BLaER1 treated with 17β-estradiol and CSF1 and Interleukin-3, amounts not matched to agents 10 nM and 100 nM (cell line): ENCODE data around the gene BOD1L1.

ENCODE experiments used
- H3K27ac ChIP-seq, 11 experiments: shearing (Covaris generic); formaldehyde crosslinking; 2 replicates each; pipeline ENCODE4 v1.8.1; 2022
- H3K27me3 ChIP-seq, 11 experiments: shearing (Covaris generic); formaldehyde crosslinking; 2 replicates each; pipeline ENCODE4 v1.8.1; 2022
- H3K36me3 ChIP-seq, 11 experiments: shearing (Covaris generic); formaldehyde crosslinking; 2 replicates each; pipeline ENCODE4 v1.8.1; 2022
- H3K4me1 ChIP-seq, 10 experiments: shearing (Covaris generic); formaldehyde crosslinking; 2 replicates each; pipeline ENCODE4 v1.8.1; 2022
- H3K4me2 ChIP-seq, 11 experiments: shearing (Covaris generic); formaldehyde crosslinking; 2 replicates each; pipeline ENCODE4 v1.8.1; 2022
- H3K4me3 ChIP-seq, 10 experiments: shearing (Covaris generic); formaldehyde crosslinking; 2 replicates each; pipeline ENCODE4 v1.8.1; 2022
- H3K9ac ChIP-seq, 11 experiments: shearing (Covaris generic); formaldehyde crosslinking; 2 replicates each; pipeline ENCODE4 v1.8.1; 2022
- H3K9me3 ChIP-seq, 11 experiments: shearing (Covaris generic); formaldehyde crosslinking; replicated peaks in 1 of 11; 2 replicates each; pipeline ENCODE4 v1.8.1; 2022
- H4K20me1 ChIP-seq, 11 experiments: shearing (Covaris generic); formaldehyde crosslinking; 2 replicates each; pipeline ENCODE4 v1.8.1; 2022
- Cebpa-rat ChIP-seq, 11 experiments: shearing (Covaris generic); IDR thresholded peaks; 2 replicates each; pipeline ENCODE4 v1.8.1; 2022

The BOD1L1 gene

DNA sequence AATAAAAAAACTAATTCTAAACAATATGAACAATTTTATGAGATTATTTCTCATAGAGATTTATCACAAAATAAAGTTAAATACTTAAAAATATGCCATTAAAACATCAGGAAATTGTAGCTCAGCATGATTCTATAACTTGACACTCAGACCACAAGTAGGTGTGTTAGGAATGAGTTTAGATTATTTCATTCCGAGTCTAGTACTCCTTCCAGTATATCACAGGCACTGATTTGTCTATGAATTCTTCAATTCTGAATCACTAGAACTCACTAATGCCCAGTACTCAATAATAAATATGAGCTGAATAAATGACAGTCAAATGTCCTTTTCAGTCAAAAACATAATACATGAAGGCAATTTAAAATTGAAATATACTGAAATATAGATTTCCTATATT, 22.2 kb downstream of the BOD1L1 start:
- Histone ChIP-seq H3K9me3 (no peaks in the 10 kb centered on the region), H3K36me3 (peaks cover 78 to 100% (median 95%) of the 10 kb centered on the region in 11 experiments), H3K4me3 (no peak overlapping the region), H3K27ac (no peak overlapping the region), H3K4me1 (peaks cover 0 to 30% (median 17%) of the 10 kb centered on the region in 10 experiments; a peak in 14 of 20 replicates), H4K20me1 (peaks cover 0 to 5% (median 0%) of the 10 kb centered on the region in 11 experiments; a peak in 1 of 22 replicates), H3K27me3 (no peaks in the 10 kb centered on the region), H3K9ac (no peak overlapping the region), H3K4me2 (no peak overlapping the region)
- TF ChIP-seq Cebpa-rat (IDR thresholded peaks at IDR 0.05) = no peak

DNA sequence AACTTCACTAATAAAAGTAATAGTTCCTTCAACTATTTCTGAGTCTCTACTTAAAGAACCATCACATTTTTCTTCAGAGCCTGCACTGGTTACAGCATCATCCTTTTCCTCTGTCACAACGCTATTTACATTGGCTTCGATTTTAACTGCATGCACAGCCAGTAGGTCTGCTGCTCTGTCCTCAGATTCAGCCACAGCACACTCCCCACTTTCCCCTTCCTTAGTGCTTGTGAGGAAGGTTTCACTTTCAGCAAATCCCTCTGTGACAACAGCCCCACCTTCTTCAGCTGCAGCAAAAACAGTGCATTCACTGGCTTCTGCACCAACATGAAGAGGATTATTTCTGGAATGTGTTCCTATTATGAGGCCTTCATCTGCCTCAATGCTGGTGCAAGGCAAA, 25.7 kb downstream of the BOD1L1 start:
- Histone ChIP-seq H3K4me2 (peak overlapping the region in 5 of 11 experiments; percentile 48 to 73 (median 67); a peak in 10 of 22 replicates), H3K4me1 (peaks cover 0 to 50% (median 17%) of the 10 kb centered on the region in 10 experiments; a peak in 14 of 20 replicates), H3K4me3 (no peak overlapping the region), H3K27me3 (no peaks in the 10 kb centered on the region), H3K27ac (no peak overlapping the region), H4K20me1 (peaks cover 0 to 7% (median 0%) of the 10 kb centered on the region in 11 experiments; a peak in 2 of 22 replicates), H3K9ac (no peak overlapping the region), H3K9me3 (no peaks in the 10 kb centered on the region), H3K36me3 (peaks cover 74 to 100% (median 96%) of the 10 kb centered on the region in 11 experiments)
- TF ChIP-seq Cebpa-rat (IDR thresholded peaks at IDR 0.05) = no peak

GRCh38 chr4:13601048-13601447, 26.5 kb downstream of the BOD1L1 start:
- TF ChIP-seq Cebpa-rat (IDR thresholded peaks at IDR 0.05) = no peak
- peak overlapping the region in 8 of 11 experiments; percentile 13 to 59 (median 43); a peak in 14 of 22 replicates for H3K27ac ChIP-seq

DNA sequence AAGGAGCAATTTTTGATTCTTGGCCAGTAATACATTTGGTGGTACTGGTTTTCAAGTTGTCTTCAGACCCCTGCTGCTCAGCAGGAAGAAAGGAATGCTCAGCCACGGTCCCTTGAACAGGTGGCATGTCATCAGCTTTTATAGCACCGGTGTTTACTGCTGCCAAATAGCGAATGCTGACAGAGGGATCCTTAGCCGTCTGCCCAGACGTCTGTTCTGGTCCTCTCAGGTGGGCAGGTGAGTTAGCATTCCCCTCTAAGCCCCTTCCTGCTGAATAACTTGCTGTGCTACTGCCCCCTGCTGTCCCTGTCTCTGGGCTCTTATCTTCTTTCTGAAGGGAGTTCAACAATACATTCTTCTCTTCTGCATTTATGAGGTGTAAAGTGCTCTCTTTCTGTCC, 28.4 kb downstream of the BOD1L1 start:
- Histone ChIP-seq H3K27me3 (no peaks in the 10 kb centered on the region), H3K4me1 (peaks cover 0 to 50% (median 17%) of the 10 kb centered on the region in 10 experiments; a peak in 14 of 20 replicates), H3K9ac (no peak overlapping the region), H3K9me3 (no peaks in the 10 kb centered on the region), H3K4me2 (no peak overlapping the region), H3K36me3 (peaks cover 74 to 100% (median 98%) of the 10 kb centered on the region in 11 experiments), H3K4me3 (no peak overlapping the region), H4K20me1 (peaks cover 0 to 7% (median 0%) of the 10 kb centered on the region in 11 experiments; a peak in 2 of 22 replicates), H3K27ac (no peak overlapping the region)
- TF ChIP-seq Cebpa-rat (IDR thresholded peaks at IDR 0.05) = no peak

More at GRCh38 chr4:13601048-13601447, 26.5 kb downstream of the BOD1L1 start:
- H3K4me2 ChIP-seq = peak overlapping the region in 7 of 11 experiments; percentile 27 to 73 (median 62); a peak in 12 of 22 replicates
- H4K20me1 ChIP-seq = peaks cover 0 to 7% (median 0%) of the 10 kb centered on the region in 11 experiments; a peak in 2 of 22 replicates
- H3K9me3 ChIP-seq = no peaks in the 10 kb centered on the region
- peaks cover 74 to 100% (median 97%) of the 10 kb centered on the region in 11 experiments for H3K36me3 ChIP-seq
- 0 out of 22 replicates have a peak overlapping the region, but pooled peaks of 1 of the 11 experiments have one; percentile 3 for H3K9ac ChIP-seq
- no peaks in the 10 kb centered on the region for H3K27me3 ChIP-seq
- no peak overlapping the region for H3K4me3 ChIP-seq
- H3K4me1 ChIP-seq = peaks cover 0 to 50% (median 17%) of the 10 kb centered on the region in 10 experiments; a peak in 14 of 20 replicates

- peaks cover 0 to 45% (median 17%) of the 10 kb centered on the region in 10 experiments; a peak in 14 of 20 replicates for H3K4me1 ChIP-seq
Observed at GRCh38 chr4:13597604-13598003, 29.9 kb downstream of the BOD1L1 start.

GRCh38 chr4:13597141-13597540, 30.4 kb downstream of the BOD1L1 start:
- Histone ChIP-seq H3K27me3 (no peaks in the 10 kb centered on the region), H3K4me1 (peaks cover 0 to 41% (median 16%) of the 10 kb centered on the region in 10 experiments; a peak in 14 of 20 replicates), H3K36me3 (peaks cover 78 to 100% (median 98%) of the 10 kb centered on the region in 11 experiments), H3K4me3 (no peak overlapping the region), H3K9ac (no peak overlapping the region), H4K20me1 (peaks cover 0 to 7% (median 0%) of the 10 kb centered on the region in 11 experiments; a peak in 2 of 22 replicates), H3K27ac (no peak overlapping the region), H3K9me3 (no peaks in the 10 kb centered on the region), H3K4me2 (no peak overlapping the region)
- TF ChIP-seq Cebpa-rat (IDR thresholded peaks at IDR 0.05) = no peak

More at GRCh38 chr4:13597604-13598003, 29.9 kb downstream of the BOD1L1 start:
- H3K27me3 ChIP-seq = no peaks in the 10 kb centered on the region
- no peak for TF ChIP-seq Cebpa-rat (IDR thresholded peaks at IDR 0.05)
- no peak overlapping the region for H3K27ac ChIP-seq
- no peak overlapping the region for H3K4me3 ChIP-seq
- 0 out of 22 replicates have a peak overlapping the region, but pooled peaks of 2 of the 11 experiments have one; percentile 2 to 9 for H3K4me2 ChIP-seq
- peaks cover 74 to 100% (median 98%) of the 10 kb centered on the region in 11 experiments for H3K36me3 ChIP-seq
- H4K20me1 ChIP-seq = peaks cover 0 to 7% (median 0%) of the 10 kb centered on the region in 11 experiments; a peak in 2 of 22 replicates
- no peaks in the 10 kb centered on the region for H3K9me3 ChIP-seq
- H3K9ac ChIP-seq = no peak overlapping the region

DNA sequence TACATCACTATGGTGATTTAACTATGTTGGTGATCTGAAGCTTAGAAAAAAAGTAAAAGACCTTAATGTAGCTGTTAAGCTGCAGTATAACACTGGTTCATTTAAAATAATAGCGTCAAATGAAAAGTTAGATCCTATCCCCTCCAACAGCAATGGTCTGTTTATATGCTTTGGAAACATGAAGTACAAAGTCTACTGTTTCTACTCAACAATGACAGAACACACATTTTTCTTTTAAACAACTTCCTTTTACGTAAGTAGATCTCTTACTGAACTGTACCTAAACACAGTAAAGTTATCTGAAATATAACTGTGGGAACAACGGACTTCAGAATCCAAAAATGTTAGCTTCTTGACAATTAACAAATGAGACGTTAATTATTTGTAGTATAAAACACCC, 35.3 kb downstream of the BOD1L1 start:
- H3K4me3 ChIP-seq = no peak overlapping the region
- no peaks in the 10 kb centered on the region for H3K27me3 ChIP-seq
- no peaks in the 10 kb centered on the region for H3K9me3 ChIP-seq
- peaks cover 87 to 100% (median 100%) of the 10 kb centered on the region in 11 experiments for H3K36me3 ChIP-seq
- TF ChIP-seq Cebpa-rat (IDR thresholded peaks at IDR 0.05) = no peak
- no peak overlapping the region for H3K27ac ChIP-seq
- H4K20me1 ChIP-seq = no peaks in the 10 kb centered on the region
- H3K4me1 ChIP-seq = no peaks in the 10 kb centered on the region
- H3K4me2 ChIP-seq = no peak overlapping the region
- H3K9ac ChIP-seq = no peak overlapping the region

DNA sequence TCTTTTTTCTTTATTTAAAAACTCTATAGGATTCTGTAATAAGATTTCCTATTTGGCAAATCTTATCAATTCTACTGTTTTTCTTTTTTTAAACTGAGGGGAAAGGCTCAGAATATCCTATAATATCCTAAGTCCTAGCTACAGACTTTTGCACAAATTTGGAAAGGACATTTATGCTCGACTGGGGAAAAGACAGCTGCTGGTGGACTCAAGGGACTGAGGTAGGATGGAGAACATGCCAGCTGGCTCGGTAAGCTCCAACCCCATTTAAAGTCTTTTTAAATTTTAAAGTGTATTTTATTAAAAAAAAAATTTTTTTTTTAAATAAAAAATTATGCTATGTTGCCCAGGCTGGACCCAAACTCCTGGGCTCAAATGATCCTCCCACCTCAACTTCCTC, 36.8 kb downstream of the BOD1L1 start:
- H3K9ac ChIP-seq = no peak overlapping the region
- no peaks in the 10 kb centered on the region for H3K27me3 ChIP-seq
- H4K20me1 ChIP-seq = no peaks in the 10 kb centered on the region
- H3K4me3 ChIP-seq = no peak overlapping the region
- no peaks in the 10 kb centered on the region for H3K9me3 ChIP-seq
- peaks cover 87 to 100% (median 100%) of the 10 kb centered on the region in 11 experiments for H3K36me3 ChIP-seq
- no peak overlapping the region for H3K27ac ChIP-seq
- no peaks in the 10 kb centered on the region for H3K4me1 ChIP-seq
- H3K4me2 ChIP-seq = no peak overlapping the region
- TF ChIP-seq Cebpa-rat (IDR thresholded peaks at IDR 0.05) = no peak

GRCh38 chr4:13588954-13589353, 38.6 kb downstream of the BOD1L1 start:
- peaks cover 86 to 100% (median 99%) of the 10 kb centered on the region in 11 experiments for H3K36me3 ChIP-seq
- no peaks in the 10 kb centered on the region for H3K9me3 ChIP-seq
- no peaks in the 10 kb centered on the region for H3K4me1 ChIP-seq
- no peaks in the 10 kb centered on the region for H3K27me3 ChIP-seq
- H3K4me2 ChIP-seq = no peak overlapping the region
- H3K27ac ChIP-seq = no peak overlapping the region
- TF ChIP-seq Cebpa-rat (IDR thresholded peaks at IDR 0.05) = no peak
- no peak overlapping the region for H3K4me3 ChIP-seq
- no peak overlapping the region for H3K9ac ChIP-seq
- no peaks in the 10 kb centered on the region for H4K20me1 ChIP-seq
